GM04503 (cell line): ENCODE measurements around the gene PCDHGA1.

Experiments used
- DNase-seq: peaks from one replicate; pipeline ENCODE4 v3.0.0-alpha.2; 2012; ENCODE audit warnings: low read depth

PCDHGA1 gene

GRCh38 chr5:141441571-141442170 lies 111.4 kb downstream of the PCDHGA1 start:
- no peak for DNase-seq

GRCh38 chr5:141465351-141465750 lies 135.0 kb downstream of the PCDHGA1 start:
- DNase-seq: peak; percentile 41

GRCh38 chr5:141475625-141476131 lies 145.4 kb downstream of the PCDHGA1 start, which contains the start of gene PCDHGC3:
Gene PCDHGC3, plus strand, starts transcription at chr5:141475966. Its CDS starts 151 bp downstream, at chr5:141476117.
- peak; percentile 79 for DNase-seq

GRCh38 chr5:141476132-141476911 lies 146.0 kb downstream of the PCDHGA1 start:
- DNase-seq: peak; percentile 50

GRCh38 chr5:141477044-141477575 lies 146.8 kb downstream of the PCDHGA1 start:
- no peak for DNase-seq

GRCh38 chr5:141477815-141478214 lies 147.5 kb downstream of the PCDHGA1 start:
- no peak for DNase-seq

- no peak for DNase-seq
Observed at GRCh38 chr5:141478321-141478945, 148.1 kb downstream of the PCDHGA1 start.

GRCh38 chr5:141479776-141480175 lies 149.5 kb downstream of the PCDHGA1 start:
- no peak for DNase-seq

- no peak for DNase-seq
Observed at GRCh38 chr5:141483902-141484301, 153.6 kb downstream of the PCDHGA1 start.

- DNase-seq: no peak
Observed at GRCh38 chr5:141484310-141484640, 154.0 kb downstream of the PCDHGA1 start.

GRCh38 chr5:141484641-141485311 lies 154.5 kb downstream of the PCDHGA1 start, which contains the start of gene PCDHGC4:
Gene PCDHGC4, plus strand, starts transcription at chr5:141485030. Its CDS starts 144 bp downstream, at chr5:141485174.
- no peak for DNase-seq

GRCh38 chr5:141485321-141486055 lies 155.2 kb downstream of the PCDHGA1 start:
- no peak for DNase-seq

GRCh38 chr5:141486091-141486490 lies 155.8 kb downstream of the PCDHGA1 start:
- no peak for DNase-seq

GRCh38 chr5:141487131-141487530 lies 156.8 kb downstream of the PCDHGA1 start:
- DNase-seq: no peak

- DNase-seq: no peak
Observed at GRCh38 chr5:141488591-141489561, 158.6 kb downstream of the PCDHGA1 start, which contains the start of gene PCDHGC5. Gene PCDHGC5, plus strand, starts transcription at chr5:141489081. Its CDS starts 160 bp downstream, at chr5:141489241.

- no peak for DNase-seq
Observed at GRCh38 chr5:141489841-141490240, 159.5 kb downstream of the PCDHGA1 start.

- no peak for DNase-seq
Observed at GRCh38 chr5:141490271-141490670, 160.0 kb downstream of the PCDHGA1 start.

GRCh38 chr5:141490771-141491170 lies 160.5 kb downstream of the PCDHGA1 start:
- no peak for DNase-seq

GRCh38 chr5:141491323-141492167 lies 161.2 kb downstream of the PCDHGA1 start:
- no peak for DNase-seq
